Stimulated activated CD8-positive, alpha-beta memory T cell treated with anti-CD3 and anti-CD28 coated beads, Interleukin-12 subunit alpha, Interleukin-12 subunit beta, amount 100 ng/mL, for 24 hours (primary cell): ENCODE data around the gene RAPH1.
"Not testable (repeated sequence)": the region's sequence is repeated elsewhere in the genome, so short reads cannot be mapped to it uniquely, and the experiment has no call there.

Experiments used
- DNase-seq: peaks from one replicate; pipeline ENCODE4 v3.0.0-alpha.2; 2020; ENCODE audit errors: extremely low read depth

The RAPH1 gene

DNA sequence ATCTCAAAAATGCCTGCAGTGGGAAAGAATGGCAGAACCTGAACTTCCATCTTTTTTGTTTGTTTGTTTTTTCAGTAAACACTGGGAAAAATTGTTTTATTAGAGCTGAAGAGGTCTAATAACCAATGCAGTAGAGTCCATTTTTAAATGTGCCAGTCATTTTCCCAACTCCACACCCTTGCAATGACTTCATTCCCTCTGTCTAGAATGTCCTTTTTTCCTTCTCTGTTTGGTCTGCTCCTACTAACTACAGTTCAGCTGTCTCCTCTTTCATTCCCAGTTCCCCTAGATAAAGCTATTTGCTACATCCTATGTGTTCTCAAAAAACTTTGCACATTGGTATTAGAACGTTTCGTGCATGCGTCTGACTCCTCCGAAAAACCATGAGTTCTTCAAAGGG, 9.3 kb upstream of the RAPH1 start:
- DNase-seq: no peak

- DNase-seq: no peak
These were observed 8.8 kb upstream of the RAPH1 start for GRCh38 chr2:203543898-203544328.

DNA sequence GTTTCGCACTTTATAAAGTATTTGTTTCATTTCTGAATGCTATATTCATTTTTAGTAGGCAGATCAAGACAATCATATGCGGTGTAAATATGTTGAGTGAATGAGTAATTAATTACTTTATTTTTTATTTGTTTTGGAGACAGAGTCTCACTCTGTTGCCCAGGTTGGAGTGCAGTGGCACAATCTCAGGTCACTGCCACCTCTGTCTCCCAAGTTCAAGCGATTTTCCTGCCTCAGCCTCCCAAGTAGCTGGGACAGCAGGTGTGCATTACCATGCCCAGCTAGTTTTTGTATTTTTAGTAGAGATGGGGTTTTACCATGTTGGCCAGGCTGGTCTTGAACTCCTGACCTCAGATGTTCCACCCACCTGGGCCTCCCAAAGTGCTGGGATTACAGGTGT, 5.5 kb upstream of the RAPH1 start:
- not testable (repeated sequence) for DNase-seq

DNA sequence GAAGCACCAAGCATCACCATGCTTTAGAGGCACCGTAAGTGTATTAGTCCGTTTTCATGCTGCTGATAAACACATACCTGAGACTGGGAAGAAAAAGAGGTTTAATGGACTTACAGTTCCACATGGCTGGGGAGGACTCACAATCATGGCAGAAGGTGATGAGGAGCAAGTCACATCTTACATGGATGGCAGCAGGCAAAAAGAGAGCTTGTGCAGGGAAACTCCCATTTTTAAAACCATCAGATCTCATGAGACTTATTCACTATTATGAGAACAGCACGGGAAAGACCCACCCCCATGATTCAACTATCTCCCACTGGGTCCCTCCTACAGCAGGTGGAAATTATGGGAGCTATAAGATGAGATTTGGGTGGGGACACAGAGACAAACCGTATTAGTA, 3.1 kb upstream of the RAPH1 start:
- not testable (repeated sequence) for DNase-seq

DNA sequence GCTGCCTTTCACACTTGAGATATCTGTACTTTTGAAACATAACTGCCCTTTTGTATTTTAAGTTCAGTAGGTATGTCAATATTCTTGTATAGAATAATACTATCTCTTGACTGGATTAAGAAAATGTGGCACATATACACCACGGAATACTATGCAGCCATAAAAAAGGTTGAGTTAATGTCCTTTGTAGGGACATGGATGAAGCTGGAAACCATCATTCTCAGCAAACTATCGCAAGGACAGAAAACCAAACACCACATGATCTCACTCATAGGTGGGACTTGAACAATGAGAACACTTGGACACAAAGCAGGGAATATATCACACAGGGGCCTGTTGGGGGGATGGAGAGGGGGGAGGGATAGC, 1.5 kb upstream of the RAPH1 start:
- not testable (repeated sequence) for DNase-seq

DNA sequence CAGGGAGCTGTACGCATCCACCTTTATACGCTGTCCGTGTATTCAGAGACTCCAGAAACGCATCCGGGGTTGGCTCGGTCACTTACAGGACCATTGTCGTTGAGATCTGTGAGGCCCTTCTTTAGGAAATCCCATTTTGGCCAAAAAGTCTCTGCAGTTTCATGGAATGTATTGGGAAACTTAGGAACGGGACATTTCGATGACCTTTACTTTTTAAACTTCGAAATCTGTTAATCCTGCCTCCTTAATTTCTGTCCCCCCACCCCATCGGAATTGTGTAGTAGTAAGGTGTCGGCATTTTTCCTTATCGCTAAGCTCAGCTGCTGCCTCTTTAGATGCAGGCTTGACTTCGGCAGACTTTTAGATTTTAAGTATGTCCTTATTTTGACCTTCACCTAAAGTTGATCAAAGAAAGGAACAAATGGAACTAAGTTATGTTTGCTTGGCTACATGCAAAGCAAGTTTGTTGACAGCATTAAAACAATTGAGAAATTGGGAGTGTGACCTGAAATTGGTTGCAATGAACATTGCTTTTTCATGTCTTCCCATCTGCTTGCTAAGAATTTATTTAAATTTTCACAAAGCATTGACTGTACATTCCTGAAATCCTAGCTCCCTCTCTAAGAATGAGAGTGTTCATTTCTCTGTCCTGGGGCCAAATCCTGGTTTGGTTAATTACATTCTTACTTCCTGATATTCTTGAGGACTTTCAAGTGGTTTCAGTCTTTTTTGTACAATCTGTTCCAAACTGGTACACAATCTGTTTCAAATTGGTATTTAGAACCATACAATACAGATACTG, 884 bp upstream of the RAPH1 start:
- DNase-seq: no peak

DNA sequence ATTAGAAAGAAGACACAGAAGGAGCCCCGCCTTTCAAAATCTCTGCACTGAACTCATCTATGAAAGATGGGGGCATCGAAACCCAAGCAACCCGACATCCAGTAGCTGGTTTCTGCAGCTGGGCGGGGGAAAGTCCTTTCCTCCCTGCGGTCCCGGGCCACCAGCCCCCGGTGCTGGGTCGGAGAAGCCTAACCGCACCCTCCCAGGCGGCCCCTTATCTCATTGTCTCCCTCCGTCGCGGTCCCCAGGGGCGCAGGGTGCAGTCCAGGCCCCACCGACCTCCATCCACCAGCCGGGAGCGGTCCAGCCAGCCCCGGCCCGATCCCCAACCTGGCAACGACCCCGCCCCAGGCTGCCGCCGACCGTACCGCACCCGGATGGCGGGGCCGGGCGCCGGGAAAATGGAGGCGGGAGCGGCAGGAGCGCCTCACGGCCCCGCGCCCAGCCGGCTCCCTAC, 452 bp downstream of the RAPH1 start:
- peak; percentile 5 for DNase-seq

GRCh38 chr2:203533676-203534591, 1.2 kb downstream of the RAPH1 start:
- no peak for DNase-seq

GRCh38 chr2:203532957-203533658, 2.0 kb downstream of the RAPH1 start:
- no peak for DNase-seq

DNA sequence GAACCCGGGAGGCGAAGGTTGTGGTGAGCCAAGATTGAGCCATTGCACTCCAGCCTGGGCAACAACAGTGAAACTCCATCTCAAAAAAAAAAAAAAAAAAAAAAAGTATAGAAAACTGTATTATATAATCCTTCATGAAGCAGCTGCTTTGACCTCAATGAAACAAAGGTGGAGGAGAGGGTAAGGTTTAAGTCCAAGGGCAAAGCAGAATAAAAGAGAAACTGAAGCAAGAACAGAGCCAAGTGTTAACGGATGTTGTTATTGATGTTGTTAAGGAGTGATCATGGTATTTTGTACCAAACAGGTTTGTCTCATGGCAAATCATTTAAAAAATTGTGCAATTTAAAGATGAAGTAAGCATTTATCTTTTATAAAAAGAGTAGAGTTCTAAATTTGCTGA, 7.4 kb downstream of the RAPH1 start:
- DNase-seq: no peak

DNA sequence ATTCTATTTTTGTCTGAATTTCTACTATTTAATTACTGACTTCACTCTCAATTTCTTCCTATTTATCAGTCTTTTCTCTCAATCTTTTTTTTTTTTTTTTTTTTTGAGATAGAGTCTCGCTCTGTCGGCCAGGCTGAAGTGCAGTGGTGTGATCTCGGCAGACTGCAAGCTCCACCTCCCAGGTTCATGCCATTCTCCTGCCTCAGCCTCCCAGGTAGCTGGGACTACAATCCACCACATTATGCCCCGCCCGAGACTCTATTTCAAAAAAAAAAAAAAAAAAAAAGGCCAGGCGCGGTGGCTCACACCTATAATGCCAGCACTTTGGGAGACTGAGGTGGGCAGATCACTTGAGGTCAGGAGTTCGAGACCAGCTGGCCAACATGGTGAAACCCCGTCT, 21.8 kb downstream of the RAPH1 start:
- not testable (repeated sequence) for DNase-seq

GRCh38 chr2:203510941-203511305, 24.2 kb downstream of the RAPH1 start:
- DNase-seq: no peak

GRCh38 chr2:203510256-203510940, 24.7 kb downstream of the RAPH1 start:
- DNase-seq: no peak

DNA sequence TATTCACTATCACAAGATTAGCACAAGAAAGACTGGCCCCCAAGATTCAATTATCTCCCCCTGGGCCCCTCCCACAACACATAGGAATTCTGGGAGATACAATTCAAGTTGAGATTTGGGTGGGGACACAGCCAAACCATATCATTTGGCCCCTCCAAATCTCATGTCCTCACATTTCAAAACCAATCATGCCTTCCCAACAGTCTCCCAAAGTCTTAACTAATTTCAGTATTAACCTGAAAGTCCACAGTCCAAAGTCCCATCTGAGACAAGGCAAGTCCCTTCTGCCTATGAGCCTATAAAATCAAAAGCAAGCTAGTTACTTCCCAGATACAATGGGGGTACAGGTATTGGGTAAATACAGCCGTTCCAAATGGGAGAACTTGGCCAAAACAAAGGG, 31.6 kb downstream of the RAPH1 start:
- not testable (repeated sequence) for DNase-seq

DNA sequence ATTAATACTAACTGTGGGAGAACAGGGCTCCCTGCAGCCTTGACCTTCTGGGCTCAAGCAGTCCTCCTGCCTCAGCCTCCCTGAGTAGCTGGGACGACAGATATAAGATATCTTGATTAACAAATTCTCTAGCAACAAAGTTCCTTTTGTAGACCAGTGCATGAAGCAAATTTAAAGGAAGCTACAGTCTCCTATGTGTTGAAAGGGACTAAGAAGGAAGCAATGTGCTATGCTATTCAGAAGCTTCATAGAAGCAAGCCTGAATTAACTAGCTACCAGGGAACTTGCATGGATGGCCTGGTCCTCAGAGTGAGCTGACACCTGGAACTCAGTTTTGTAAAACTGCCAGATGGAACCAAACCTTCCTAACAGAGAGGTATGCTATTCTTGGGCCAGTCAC, 33.2 kb downstream of the RAPH1 start:
- DNase-seq: no peak

- no peak for DNase-seq
These were observed 34.1 kb downstream of the RAPH1 start for GRCh38 chr2:203500951-203501350.

GRCh38 chr2:203500297-203500696, 34.8 kb downstream of the RAPH1 start:
- no peak for DNase-seq

- DNase-seq: no peak
These were observed 36.9 kb downstream of the RAPH1 start for GRCh38 chr2:203498161-203498560.

GRCh38 chr2:203492965-203493364, 42.1 kb downstream of the RAPH1 start:
- DNase-seq: no peak

- DNase-seq: no peak
These were observed 44.7 kb downstream of the RAPH1 start for GRCh38 chr2:203490391-203490790.

DNA sequence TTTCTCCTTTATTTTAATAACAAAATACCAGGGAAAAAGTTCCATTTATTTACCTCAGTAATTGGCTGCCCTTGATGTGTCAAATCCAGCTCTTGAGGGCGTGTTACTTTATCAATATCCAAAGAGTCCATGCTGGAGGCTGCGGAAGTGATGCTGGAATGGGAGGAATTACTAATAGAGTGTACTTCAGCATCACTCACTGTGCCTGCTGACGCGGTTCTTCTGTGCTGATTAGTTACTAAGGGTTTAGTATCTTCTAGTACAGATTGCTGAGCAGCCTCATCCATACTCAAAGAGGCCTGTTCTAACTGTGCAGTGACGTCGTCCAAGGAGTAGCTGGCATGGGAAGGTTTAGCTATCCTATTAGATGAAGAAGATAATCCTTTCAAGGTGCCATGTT, 45.6 kb downstream of the RAPH1 start:
- no peak for DNase-seq
